Measurements from ENCODE around the gene RUSF1. TPM values are rescaled to one million over a fixed set of nuclear protein-coding genes. Genes with fewer than 3 reads are reported as not detected.
"Not testable (repeated sequence)": the region's sequence is repeated elsewhere in the genome, so short reads cannot be mapped to it uniquely, and the experiment has no call there.

Gene RUSF1
- total and polyA plus RNA-seq, 12 donors: 41.2 to 110 (median 65.3) TPM

GRCh38 chr16:31486045-31486444 lies 22.1 kb downstream of the RUSF1 start:
- Histone ChIP-seq H3K9me3 (replicated peaks in 1 of 3) (no peaks in the 10 kb centered on the region), H3K36me3 (replicated peaks in 1 of 2) (peaks cover 0 to 6% of the 10 kb centered on the region in 2 donors), H3K27me3 (no peaks in the 10 kb centered on the region), H3K27ac (no peak overlapping the region), H3K4me1 (replicated peaks in 1 of 2) (peaks cover 8 to 16% of the 10 kb centered on the region in 2 donors), H3K4me3 (no peak overlapping the region)
- WGBS, 4 donors: 94 to 100% (median 96%) methylated on average over 5 of the region's 5 CpGs
- TF ChIP-seq CTCF (IDR thresholded peaks at IDR 0.05) (no peak), POLR2A (IDR thresholded peaks at IDR 0.05) (no peak)
- no peak for DNase-seq
- intact Hi-C loops (cut with DNase I): loop anchor here in 1 of 2 donors (10.0 kb wide), 1 partner anchor 229 kb away; a partner anchor contains a TSS

- intact Hi-C loops (cut with DNase I): loop anchor here in 1 of 2 donors (10.0 kb wide), 1 partner anchor 229 kb away; a partner anchor contains a TSS
- H3K27me3 ChIP-seq: no peaks in the 10 kb centered on the region
- no peak for DNase-seq
- H3K4me1 ChIP-seq (replicated peaks in 1 of 2): peaks cover 8 to 16% of the 10 kb centered on the region in 2 donors
- H3K27ac ChIP-seq: no peak overlapping the region
- WGBS, 4 donors: 91 to 97% (median 93%) methylated on average over 6 to 17 of the region's 17 CpGs
- no peaks in the 10 kb centered on the region for H3K9me3 ChIP-seq (replicated peaks in 1 of 3)
- no peak overlapping the region for H3K4me3 ChIP-seq
- H3K36me3 ChIP-seq (replicated peaks in 1 of 2): peaks cover 0 to 6% of the 10 kb centered on the region in 2 donors
- TF ChIP-seq POLR2A (IDR thresholded peaks at IDR 0.05) (no peak), CTCF (IDR thresholded peaks at IDR 0.05) (no peak)
Observed at GRCh38 chr16:31485571-31485970, 22.6 kb downstream of the RUSF1 start.

- no peak for DNase-seq
- intact Hi-C loops (cut with DNase I): loop anchor here in 1 of 2 donors (10.0 kb wide), 1 partner anchor 230 kb away; a partner anchor contains a TSS
- Histone ChIP-seq H3K4me3 (no peak overlapping the region), H3K27me3 (no peaks in the 10 kb centered on the region), H3K4me1 (replicated peaks in 1 of 2) (peaks cover 8 to 19% of the 10 kb centered on the region in 2 donors), H3K9me3 (replicated peaks in 1 of 3) (no peaks in the 10 kb centered on the region), H3K27ac (no peak overlapping the region), H3K36me3 (replicated peaks in 1 of 2) (no peaks in the 10 kb centered on the region)
- TF ChIP-seq POLR2A (IDR thresholded peaks at IDR 0.05) (no peak), CTCF (IDR thresholded peaks at IDR 0.05) (no peak)
- 62 to 68% (median 66%) methylated on average over 8 to 14 of the region's 14 CpGs for WGBS, 4 donors
Observed at GRCh38 chr16:31484491-31485171, 23.6 kb downstream of the RUSF1 start.

- WGBS, 4 donors: 70 to 82% (median 74%) methylated on average over 4 of the region's 4 CpGs
- intact Hi-C loops (cut with DNase I): loop anchor here in 1 of 2 donors (10.0 kb wide), 1 partner anchor 231 kb away; a partner anchor contains a TSS
- not testable (repeated sequence) for H3K27ac ChIP-seq; H3K36me3 ChIP-seq (replicated peaks in 1 of 2); H3K4me3 ChIP-seq; DNase-seq; H3K9me3 ChIP-seq (replicated peaks in 1 of 3); H3K27me3 ChIP-seq
- peaks cover 8 to 19% of the 10 kb centered on the region in 2 donors for H3K4me1 ChIP-seq (replicated peaks in 1 of 2)
Observed at GRCh38 chr16:31484048-31484447, 24.1 kb downstream of the RUSF1 start.

Data from adrenal gland (tissue), 12 donors.